Putamen (tissue), 1 donor: Measurements from ENCODE around the gene EP400.
A peak's percentile ranks its signal among the peaks of the same experiment; 100 is the strongest.

Experiments used
- DNase-seq: peaks from one replicate; pipeline ENCODE4 v3.0.0-alpha.2; 2016; ENCODE audit warnings: low spot score

Gene EP400

GRCh38 chr12:132020292-132020691 is 70.5 kb downstream of the EP400 start:
- DNase-seq = no peak

GRCh38 chr12:132021031-132021871 is 71.5 kb downstream of the EP400 start:
- no peak for DNase-seq

GRCh38 chr12:132021965-132022364 is 72.2 kb downstream of the EP400 start:
- no peak for DNase-seq

- DNase-seq = no peak
Observed at GRCh38 chr12:132023658-132024057, 73.9 kb downstream of the EP400 start.

- DNase-seq = no peak
Observed at GRCh38 chr12:132024758-132025157, 75.0 kb downstream of the EP400 start.

GRCh38 chr12:132025526-132025925 is 75.8 kb downstream of the EP400 start:
- DNase-seq = no peak

- no peak for DNase-seq
Observed at GRCh38 chr12:132026061-132026795, 76.5 kb downstream of the EP400 start.

- DNase-seq = no peak
Observed at GRCh38 chr12:132026796-132027500, 77.2 kb downstream of the EP400 start.

- no peak for DNase-seq
Observed at GRCh38 chr12:132027636-132028035, 77.9 kb downstream of the EP400 start.

GRCh38 chr12:132028111-132028510 is 78.4 kb downstream of the EP400 start:
- no peak for DNase-seq

- no peak for DNase-seq
Observed at GRCh38 chr12:132029503-132030300, 80.0 kb downstream of the EP400 start.

- DNase-seq = peak; percentile 86
Observed at GRCh38 chr12:132030367-132031038, 80.8 kb downstream of the EP400 start.

- no peak for DNase-seq
Observed at GRCh38 chr12:132033627-132034026, 83.9 kb downstream of the EP400 start.

- no peak for DNase-seq
Observed at GRCh38 chr12:132036063-132036683, 86.4 kb downstream of the EP400 start.

- DNase-seq = no peak
Observed at GRCh38 chr12:132040906-132041606, 91.3 kb downstream of the EP400 start.

- no peak for DNase-seq
Observed at GRCh38 chr12:132043216-132043615, 93.5 kb downstream of the EP400 start.

- no peak for DNase-seq
Observed at GRCh38 chr12:132043770-132044467, 94.2 kb downstream of the EP400 start.

- DNase-seq = no peak
Observed at GRCh38 chr12:132044661-132045412, 95.1 kb downstream of the EP400 start.

- no peak for DNase-seq
Observed at GRCh38 chr12:132045751-132046150, 96.0 kb downstream of the EP400 start.
